HG03460 (cell line): ENCODE results near the gene HEXA.
A peak's percentile ranks its signal among the peaks of the same experiment; 100 is the strongest.

Experiments used
- ATAC-seq: cut with Tn5 transposase; IDR thresholded peaks from one replicate; pipeline ENCODE4 v1.9.1; 2021; ENCODE audit not compliant: unreplicated experiment

The HEXA gene

DNA sequence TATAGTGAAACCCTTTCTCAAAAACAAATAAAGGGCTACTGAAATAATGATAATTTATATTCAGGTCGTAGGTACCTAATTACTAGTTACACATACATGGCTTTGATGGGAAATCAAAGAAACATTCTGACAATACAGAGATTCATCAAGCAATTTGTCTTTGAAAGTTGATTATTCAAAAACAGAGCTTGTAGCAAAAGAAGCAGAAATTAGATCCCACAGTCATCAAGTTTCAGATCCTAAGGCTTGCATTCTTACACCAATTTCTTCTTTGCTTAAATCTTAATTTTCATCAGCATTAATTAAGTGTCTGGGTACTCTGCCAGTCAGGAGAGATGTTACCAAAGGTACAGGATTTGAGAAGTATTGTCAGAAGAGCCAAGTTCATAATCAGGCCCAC is 1.5 kb upstream of the HEXA start:
- ATAC-seq: no peak

- ATAC-seq: peak; percentile 32
Observed at GRCh38 chr15:72375501-72375845, 341 bp downstream of the HEXA start.

GRCh38 chr15:72372361-72372760 is 3.5 kb downstream of the HEXA start:
- no peak for ATAC-seq

- no peak for ATAC-seq
Observed at GRCh38 chr15:72369964-72370363, 5.8 kb downstream of the HEXA start.

GRCh38 chr15:72368899-72369298 is 6.9 kb downstream of the HEXA start:
- ATAC-seq: no peak

- no peak for ATAC-seq
Observed at GRCh38 chr15:72368325-72368724, 7.5 kb downstream of the HEXA start.

DNA sequence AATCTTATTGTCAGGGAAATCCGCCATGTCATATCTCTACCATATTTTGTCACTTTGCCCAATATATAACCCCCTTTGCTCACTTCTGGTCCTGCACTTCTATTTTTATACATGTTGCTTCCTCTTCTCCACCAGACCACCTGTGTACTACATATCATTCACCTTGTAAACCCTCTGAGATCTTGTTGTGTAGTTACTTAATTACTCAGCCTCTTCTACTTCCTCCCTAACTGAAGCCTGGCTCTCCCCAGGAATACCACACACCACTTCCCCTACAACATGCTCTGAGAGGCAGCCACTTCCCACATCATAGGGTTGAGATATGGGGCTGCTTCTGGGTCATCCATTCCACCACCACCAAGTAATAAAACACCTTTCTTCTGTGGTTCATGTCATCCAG is 10.0 kb downstream of the HEXA start:
- ATAC-seq: peak; percentile 92

DNA sequence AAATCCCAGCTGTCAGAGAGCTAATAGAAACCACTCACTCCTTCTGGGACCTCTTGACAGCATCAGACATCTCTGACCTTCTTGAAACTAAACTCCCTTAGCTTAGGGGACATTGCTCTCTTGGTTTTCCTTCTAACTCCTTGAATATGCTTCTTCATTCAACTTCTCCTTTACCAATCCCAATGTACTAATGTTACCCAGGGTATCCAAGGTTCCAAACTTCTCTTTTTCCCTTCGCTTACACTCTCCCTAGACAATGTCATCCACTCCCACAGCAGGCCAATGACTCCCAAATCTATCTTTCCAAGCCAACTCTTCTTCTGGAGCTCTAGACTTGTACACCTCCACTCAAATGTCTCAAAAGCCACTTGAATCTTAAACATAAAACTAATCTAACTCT is 14.6 kb downstream of the HEXA start:
- no peak for ATAC-seq

- ATAC-seq: no peak
Observed at GRCh38 chr15:72358650-72359171, 17.1 kb downstream of the HEXA start.

GRCh38 chr15:72358121-72358520 is 17.7 kb downstream of the HEXA start:
- ATAC-seq: no peak

GRCh38 chr15:72354496-72354895 is 21.3 kb downstream of the HEXA start:
- ATAC-seq: no peak

GRCh38 chr15:72353266-72353665 is 22.5 kb downstream of the HEXA start:
- no peak for ATAC-seq

DNA sequence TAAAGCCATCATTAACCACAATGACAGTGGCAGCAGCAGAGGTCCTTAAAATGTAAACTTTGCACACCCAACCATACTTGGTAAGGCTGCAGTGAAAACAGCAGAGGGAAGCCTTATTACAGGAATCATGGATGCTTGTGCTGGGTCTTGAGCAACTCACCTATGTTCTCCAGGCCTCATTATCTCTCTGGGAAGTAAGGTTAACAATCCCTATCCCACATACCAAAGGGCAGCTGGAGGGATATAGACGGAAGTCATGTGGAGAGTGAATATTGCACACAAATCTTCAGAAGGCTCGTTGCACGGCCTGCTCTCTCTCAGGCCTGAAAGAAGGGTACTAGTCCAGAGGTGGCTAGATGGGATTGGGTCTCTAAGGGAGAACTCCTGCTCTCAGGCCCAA is 30.0 kb downstream of the HEXA start:
- no peak for ATAC-seq

DNA sequence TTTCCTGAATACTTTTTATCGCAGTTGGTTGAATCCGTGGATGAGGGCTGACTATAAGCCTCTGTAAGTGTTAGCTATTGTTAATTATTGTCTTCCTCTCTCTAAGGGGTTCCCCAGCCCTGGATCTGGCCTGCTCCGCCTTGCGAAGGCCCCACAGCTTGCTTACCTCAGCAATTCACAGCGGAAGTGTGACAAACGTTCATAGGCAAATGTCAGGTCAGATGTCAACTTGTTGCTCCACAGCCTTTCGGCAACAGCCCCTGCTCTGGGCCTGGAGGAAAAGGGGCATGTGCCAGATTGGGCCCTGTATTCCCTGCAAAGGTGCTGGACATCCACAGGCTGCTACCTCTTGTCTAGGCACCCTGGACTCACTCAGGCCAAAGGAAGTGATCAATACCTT is 30.5 kb downstream of the HEXA start:
- ATAC-seq: no peak

- no peak for ATAC-seq
Observed at GRCh38 chr15:72344602-72345001, 31.2 kb downstream of the HEXA start.

DNA sequence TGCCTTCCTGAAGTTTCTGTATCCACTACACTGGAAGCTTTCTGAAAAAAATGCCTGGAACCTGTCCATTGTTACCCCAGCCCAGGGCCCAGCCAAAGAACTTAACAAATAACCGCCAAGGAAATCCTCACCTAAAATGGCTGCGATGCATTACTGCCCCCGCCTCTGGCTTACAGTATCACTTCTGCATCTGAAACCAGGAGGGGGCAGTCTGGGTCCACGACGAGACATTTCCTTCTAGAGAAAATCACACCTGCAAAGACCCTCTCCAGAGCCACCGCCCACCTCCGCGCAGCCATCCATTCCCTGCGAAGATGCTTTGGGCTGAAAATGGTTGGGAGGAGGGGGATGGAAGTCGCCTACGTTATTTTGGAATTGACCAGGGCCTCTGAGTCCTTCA is 33.4 kb downstream of the HEXA start:
- no peak for ATAC-seq

DNA sequence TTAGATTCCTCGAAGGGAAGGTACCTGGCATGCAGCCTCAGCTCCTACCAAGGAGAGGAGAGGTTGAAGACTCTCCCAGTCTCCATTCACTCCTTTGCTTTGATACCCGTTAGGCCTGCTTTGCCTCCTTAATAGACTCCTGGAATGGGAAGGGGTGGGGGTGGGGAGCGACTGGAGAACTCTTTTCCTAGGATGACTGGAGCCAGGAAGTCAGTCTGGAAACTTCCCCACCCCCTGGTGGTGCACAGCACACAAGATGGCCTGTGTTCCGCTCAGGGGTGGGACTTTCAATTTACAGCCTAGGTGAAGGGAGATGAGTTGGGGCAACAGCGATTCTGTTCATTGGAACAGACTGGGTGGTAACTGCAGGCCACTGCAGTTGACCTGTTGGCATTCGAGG is 34.5 kb downstream of the HEXA start:
- no peak for ATAC-seq

DNA sequence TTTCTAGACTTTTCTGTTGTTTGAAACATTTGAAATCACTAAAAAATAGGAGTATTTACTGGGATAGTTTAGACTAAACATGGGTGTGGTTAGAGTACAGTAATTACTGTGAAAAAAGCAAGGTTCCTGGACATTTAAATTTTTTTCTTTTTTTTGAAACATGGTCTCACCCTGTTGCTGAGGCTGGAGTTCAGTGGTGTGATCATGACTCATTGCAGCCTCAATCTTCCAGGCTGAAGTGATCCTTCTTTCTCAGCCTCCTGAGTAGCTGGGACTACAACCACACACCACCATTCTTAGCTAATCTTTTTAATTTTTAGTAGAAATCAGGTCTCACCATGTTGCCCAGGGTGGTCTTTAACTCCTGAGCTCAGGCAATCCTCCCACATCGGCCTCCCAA is 35.4 kb downstream of the HEXA start:
- no peak for ATAC-seq

DNA sequence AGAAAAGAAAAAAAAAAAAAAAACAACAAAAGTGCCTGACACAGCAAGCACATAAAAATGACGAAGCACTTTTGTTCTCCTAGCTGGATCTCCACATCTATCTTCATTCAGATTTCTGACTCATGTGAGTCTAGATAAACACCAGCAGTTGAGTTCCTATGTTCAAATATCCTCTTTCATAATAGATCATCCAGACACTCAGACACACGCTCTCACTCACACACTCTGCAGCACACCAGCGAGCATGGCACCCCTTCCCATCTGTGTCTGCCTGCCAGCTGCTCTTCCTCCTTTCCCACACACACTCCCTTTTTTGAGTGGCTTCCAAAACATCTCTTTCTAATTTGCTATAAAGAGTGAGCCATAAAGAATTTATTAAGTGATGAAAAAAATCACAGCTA is 36.0 kb downstream of the HEXA start:
- no peak for ATAC-seq

DNA sequence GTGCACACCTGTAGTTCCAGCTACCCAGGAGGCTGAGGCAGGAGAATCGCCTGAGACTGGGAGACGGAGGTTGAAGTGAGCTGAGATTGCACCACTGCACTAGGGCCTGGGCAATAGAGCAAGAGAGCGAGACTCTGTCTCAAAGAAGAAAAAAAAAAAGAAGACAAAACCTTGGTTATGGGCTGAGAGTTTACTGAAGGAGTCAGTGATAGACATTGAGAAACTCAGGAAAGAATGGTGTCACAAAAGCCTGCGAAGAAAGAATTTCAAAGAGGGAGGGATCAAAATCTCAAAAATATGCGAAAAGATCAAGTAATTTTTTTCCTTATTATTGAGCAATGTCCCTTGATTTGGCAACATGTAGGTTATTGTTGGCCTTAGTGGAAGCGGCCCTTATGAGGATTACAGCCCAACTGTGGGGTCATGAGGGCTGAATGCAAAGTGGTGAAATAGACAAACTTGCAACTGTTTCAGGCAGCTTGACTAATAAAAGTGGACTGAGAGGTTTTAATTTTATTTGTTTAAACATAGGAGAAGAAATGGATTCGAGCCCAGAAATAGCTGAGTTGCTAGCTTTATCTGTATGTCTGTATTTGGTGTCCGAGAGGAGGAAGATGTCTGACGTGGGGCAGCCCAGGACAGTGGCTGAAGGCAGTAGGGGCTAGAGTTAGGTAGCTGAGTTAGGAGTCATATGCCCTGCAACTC is 37.0 kb downstream of the HEXA start:
- ATAC-seq: no peak

DNA sequence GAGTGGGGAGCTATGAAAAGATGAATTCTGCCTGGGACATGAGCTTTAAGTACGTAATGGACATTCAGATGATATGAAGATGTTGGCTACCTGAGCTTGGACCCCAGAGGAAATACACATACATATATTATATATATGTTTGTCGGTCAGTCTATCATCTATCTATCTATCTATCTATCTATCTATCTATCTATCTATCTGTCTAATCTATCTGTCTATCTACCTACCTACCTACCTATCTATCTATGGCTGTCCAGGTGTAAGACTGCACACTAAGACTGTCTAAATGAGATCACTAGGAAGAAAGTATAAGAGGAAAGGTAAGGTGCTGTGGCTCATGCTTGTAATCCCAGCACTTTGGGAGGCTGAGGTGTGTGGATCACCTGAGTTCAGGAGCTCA is 37.7 kb downstream of the HEXA start:
- ATAC-seq: no peak

DNA sequence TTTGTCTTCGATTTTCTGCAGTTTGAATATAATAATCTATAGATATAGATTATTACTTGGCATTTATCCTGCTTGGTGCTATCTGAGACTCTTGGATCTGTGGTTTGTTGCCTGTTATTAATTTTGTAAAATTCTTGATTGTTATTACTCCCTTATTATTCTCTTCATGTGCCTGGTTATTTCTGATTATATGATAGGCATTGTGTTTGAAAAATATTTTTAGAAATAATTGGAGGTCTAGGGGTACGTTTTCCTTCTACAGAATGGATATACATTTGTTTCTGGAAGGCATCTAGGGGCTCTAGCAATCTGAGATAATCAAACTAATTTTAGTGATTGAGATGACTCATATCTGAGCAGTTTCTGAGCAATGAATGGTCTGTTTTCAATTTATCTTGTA is 41.0 kb downstream of the HEXA start:
- ATAC-seq: no peak

DNA sequence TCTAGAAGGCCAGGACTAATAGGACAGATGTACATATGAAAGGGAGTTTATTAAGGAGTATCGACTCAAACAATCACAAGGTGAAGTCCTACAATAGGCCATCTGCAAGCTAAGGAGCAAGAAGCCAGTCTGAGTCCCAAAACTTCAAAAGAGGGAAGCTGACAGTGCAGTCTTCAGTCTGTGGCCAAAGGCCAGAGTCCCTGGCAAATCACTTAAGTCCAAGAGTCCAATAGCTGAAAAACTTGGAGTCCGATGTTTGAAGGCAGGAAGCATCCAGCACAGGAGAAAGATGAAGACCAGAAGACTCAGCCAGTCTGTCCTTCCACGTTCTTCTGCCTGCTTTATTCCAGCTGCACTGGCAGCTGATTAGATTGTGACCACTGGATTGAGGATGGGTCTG is 44.8 kb downstream of the HEXA start:
- ATAC-seq: no peak
